HEK293 (cell line): Measurements from ENCODE around the gene GHRL.

ENCODE experiments used
- CTCF ChIA-PET: fragments of 350-600 bp; formaldehyde crosslinking; extraction: SDS; loops from one replicate; lab custom pipeline; 2021; ENCODE audit warnings: antibody characterized with exemption; lab: Yijun Ruan, JAX
- POLR2A ChIA-PET: fragments of 300-600 bp; formaldehyde crosslinking; extraction: SDS; loops from one replicate; lab custom pipeline; 2020; ENCODE audit warnings: antibody characterized with exemption, inconsistent platforms; lab: Yijun Ruan, JAX
- H3K27ac ChIP-seq: fragments of 200-500 bp; sonication (Bioruptor generic); 2 replicates; pipeline ENCODE4 v1.5.1; 2014; ENCODE audit warnings: low read depth, low read length, control low read depth, inconsistent platforms; ENCODE audit errors: extremely low read depth
- H3K36me3 ChIP-seq, 2 experiments: fragments of 200-500 bp in 1 of 2; sonication (Bioruptor generic) in 1 of 2; 1 replicate in 1 of 2; 2 replicates in 1 of 2; pipeline ENCODE4 v1.5.1; 2014 to 2017; ENCODE audit warnings: inconsistent platforms in 2 of 2, low read length in 2 of 2; ENCODE audit not compliant: control insufficient read depth in 2 of 2, insufficient read depth in 1 of 2
- H3K4me1 ChIP-seq: fragments of 200-500 bp; sonication (Bioruptor generic); 2 replicates; pipeline ENCODE4 v1.5.1; 2014; ENCODE audit warnings: mild to moderate bottlenecking, low read length, inconsistent platforms; ENCODE audit not compliant: control insufficient read depth, insufficient read depth
- H3K4me3 ChIP-seq: 2 replicates; pipeline ENCODE4 v1.5.1; 2011; ENCODE audit warnings: low read depth, mild to moderate bottlenecking, control low read depth, low read length, moderate library complexity
- H3K9me3 ChIP-seq: fragments of 200-500 bp; sonication (Bioruptor generic); 2 replicates; pipeline ENCODE4 v1.5.1; 2014; ENCODE audit warnings: low read depth, low read length, inconsistent platforms; ENCODE audit not compliant: control insufficient read depth, insufficient read depth
- BCL11A ChIP-seq: fragments of 450-650 bp; formaldehyde crosslinking; IDR thresholded peaks from 2 replicates; pipeline ENCODE4 v1.5.1; 2016; ENCODE audit warnings: low read depth, missing biosample characterization, missing genetic modification characterization
- BCL11B ChIP-seq: fragments of 450-650 bp; formaldehyde crosslinking; IDR thresholded peaks from 2 replicates; pipeline ENCODE4 v1.5.1; 2016; ENCODE audit warnings: low read depth, missing biosample characterization, missing genetic modification characterization
- GLI4 ChIP-seq: fragments of 450-650 bp; formaldehyde crosslinking; IDR thresholded peaks from 2 replicates; pipeline ENCODE4 v1.5.1; 2016; ENCODE audit warnings: missing biosample characterization, missing genetic modification characterization
- GLIS1 ChIP-seq: fragments of 450-650 bp; formaldehyde crosslinking; IDR thresholded peaks from 2 replicates; pipeline ENCODE4 v1.5.1; 2016; ENCODE audit warnings: missing biosample characterization, missing genetic modification characterization
- HOXD13 ChIP-seq: sonication (generic); formaldehyde crosslinking; IDR thresholded peaks from 2 replicates; pipeline ENCODE4 v1.8.0; 2022; ENCODE audit warnings: missing genetic modification reagents, borderline replicate concordance
- SP7 ChIP-seq: fragments of 450-650 bp; formaldehyde crosslinking; IDR thresholded peaks from 2 replicates; pipeline ENCODE4 v1.5.1; 2016; ENCODE audit warnings: missing biosample characterization, missing genetic modification characterization
- ZBTB26 ChIP-seq: fragments of 450-650 bp; formaldehyde crosslinking; optimal IDR thresholded peaks from 2 replicates; pipeline ENCODE3; 2016; ENCODE audit warnings: missing biosample characterization, mild to moderate bottlenecking, missing genetic modification characterization
- ZFP41 ChIP-seq: fragments of 450-650 bp; formaldehyde crosslinking; IDR thresholded peaks from 2 replicates; pipeline ENCODE4 v1.5.1; 2016; ENCODE audit warnings: missing biosample characterization, missing genetic modification characterization, borderline replicate concordance
- ZFP69B ChIP-seq: fragments of 450-650 bp; formaldehyde crosslinking; IDR thresholded peaks from 2 replicates; pipeline ENCODE4 v1.5.1; 2016; ENCODE audit warnings: missing biosample characterization, missing genetic modification characterization
- ZIC2 ChIP-seq: fragments of 450-650 bp; formaldehyde crosslinking; IDR thresholded peaks from 2 replicates; pipeline ENCODE4 v1.5.1; 2016; ENCODE audit warnings: missing biosample characterization, missing genetic modification characterization
- ZNF112 ChIP-seq: fragments of 450-650 bp; formaldehyde crosslinking; IDR thresholded peaks from 2 replicates; pipeline ENCODE4 v1.5.0; 2017; ENCODE audit warnings: missing biosample characterization, missing genetic modification characterization
- ZNF302 ChIP-seq: fragments of 450-650 bp; formaldehyde crosslinking; IDR thresholded peaks from 2 replicates; pipeline ENCODE4 v1.5.1; 2016; ENCODE audit warnings: missing biosample characterization, missing genetic modification characterization, low read depth
- ZNF624 ChIP-seq: fragments of 450-650 bp; formaldehyde crosslinking; IDR thresholded peaks from 2 replicates; pipeline ENCODE4 v1.5.1; 2017; ENCODE audit warnings: missing biosample characterization, missing genetic modification characterization
- ZNF76 ChIP-seq: fragments of 450-650 bp; formaldehyde crosslinking; IDR thresholded peaks from 2 replicates; pipeline ENCODE4; 2016; ENCODE audit warnings: low read depth, missing biosample characterization, missing genetic modification characterization, borderline replicate concordance
- ZNF777 ChIP-seq: fragments of 450-650 bp; formaldehyde crosslinking; IDR thresholded peaks from 2 replicates; pipeline ENCODE4 v1.5.1; 2017; ENCODE audit warnings: missing biosample characterization, missing genetic modification characterization, borderline replicate concordance
- TF ChIP-seq, protein P1 (sequence below): fragments of 450-650 bp; formaldehyde crosslinking; IDR thresholded peaks from 2 replicates; pipeline ENCODE4 v1.5.1; 2016; ENCODE audit warnings: missing biosample characterization, missing genetic modification characterization
- TF ChIP-seq, protein P2 (sequence below): fragments of 450-650 bp; formaldehyde crosslinking; IDR thresholded peaks from 2 replicates; pipeline ENCODE4 v1.5.1; 2016; ENCODE audit warnings: missing biosample characterization, missing genetic modification characterization

GHRL gene

GRCh38 chr3:10335871-10336622 lies 43.3 kb upstream of the GHRL start:
- H3K27ac ChIP-seq = no peak overlapping the region
- ChIA-PET POLR2A (no interaction called here), CTCF (interaction anchor here (1.3 kb wide), 1 partner anchor 14 kb away, joined by 4 read pairs; no protein-coding TSS in a partner anchor)
- no peak overlapping the region for H3K4me3 ChIP-seq
- H3K36me3 ChIP-seq = no peaks in the 10 kb centered on the region
- no peak for TF ChIP-seq ZBTB26 (tag by site-specific recombination)
- TF ChIP-seq, protein P1, sequence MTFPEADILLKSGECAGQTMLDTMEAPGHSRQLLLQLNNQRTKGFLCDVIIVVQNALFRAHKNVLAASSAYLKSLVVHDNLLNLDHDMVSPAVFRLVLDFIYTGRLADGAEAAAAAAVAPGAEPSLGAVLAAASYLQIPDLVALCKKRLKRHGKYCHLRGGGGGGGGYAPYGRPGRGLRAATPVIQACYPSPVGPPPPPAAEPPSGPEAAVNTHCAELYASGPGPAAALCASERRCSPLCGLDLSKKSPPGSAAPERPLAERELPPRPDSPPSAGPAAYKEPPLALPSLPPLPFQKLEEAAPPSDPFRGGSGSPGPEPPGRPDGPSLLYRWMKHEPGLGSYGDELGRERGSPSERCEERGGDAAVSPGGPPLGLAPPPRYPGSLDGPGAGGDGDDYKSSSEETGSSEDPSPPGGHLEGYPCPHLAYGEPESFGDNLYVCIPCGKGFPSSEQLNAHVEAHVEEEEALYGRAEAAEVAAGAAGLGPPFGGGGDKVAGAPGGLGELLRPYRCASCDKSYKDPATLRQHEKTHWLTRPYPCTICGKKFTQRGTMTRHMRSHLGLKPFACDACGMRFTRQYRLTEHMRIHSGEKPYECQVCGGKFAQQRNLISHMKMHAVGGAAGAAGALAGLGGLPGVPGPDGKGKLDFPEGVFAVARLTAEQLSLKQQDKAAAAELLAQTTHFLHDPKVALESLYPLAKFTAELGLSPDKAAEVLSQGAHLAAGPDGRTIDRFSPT (tag by site-specific recombination) = peak; percentile 23; the same call in 1 of the 2 replicates
- no peaks in the 10 kb centered on the region for H3K9me3 ChIP-seq
- no peaks in the 10 kb centered on the region for H3K4me1 ChIP-seq

GRCh38 chr3:10335190-10335738 lies 42.5 kb upstream of the GHRL start:
- TF ChIP-seq, protein P2, sequence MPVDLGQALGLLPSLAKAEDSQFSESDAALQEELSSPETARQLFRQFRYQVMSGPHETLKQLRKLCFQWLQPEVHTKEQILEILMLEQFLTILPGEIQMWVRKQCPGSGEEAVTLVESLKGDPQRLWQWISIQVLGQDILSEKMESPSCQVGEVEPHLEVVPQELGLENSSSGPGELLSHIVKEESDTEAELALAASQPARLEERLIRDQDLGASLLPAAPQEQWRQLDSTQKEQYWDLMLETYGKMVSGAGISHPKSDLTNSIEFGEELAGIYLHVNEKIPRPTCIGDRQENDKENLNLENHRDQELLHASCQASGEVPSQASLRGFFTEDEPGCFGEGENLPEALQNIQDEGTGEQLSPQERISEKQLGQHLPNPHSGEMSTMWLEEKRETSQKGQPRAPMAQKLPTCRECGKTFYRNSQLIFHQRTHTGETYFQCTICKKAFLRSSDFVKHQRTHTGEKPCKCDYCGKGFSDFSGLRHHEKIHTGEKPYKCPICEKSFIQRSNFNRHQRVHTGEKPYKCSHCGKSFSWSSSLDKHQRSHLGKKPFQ (tag by site-specific recombination) = no peak
- no peak for TF ChIP-seq HOXD13 (CRISPR knock-in tag)
- no peak for TF ChIP-seq ZFP69B (tag by site-specific recombination)
- TF ChIP-seq ZFP41 (tag by site-specific recombination) = no peak
- TF ChIP-seq ZNF76 (tag by site-specific recombination) = no peak
- peak; percentile 77; the same call in 1 of the 2 replicates for TF ChIP-seq BCL11B (tag by site-specific recombination)
- no peak for TF ChIP-seq ZNF777 (tag by site-specific recombination)
- TF ChIP-seq SP7 (tag by site-specific recombination) = no peak
- no peak for TF ChIP-seq ZNF624 (tag by site-specific recombination)
- no peak for TF ChIP-seq GLI4 (tag by site-specific recombination)
- TF ChIP-seq ZNF302 (tag by site-specific recombination) = no peak
- TF ChIP-seq BCL11A (tag by site-specific recombination) = peak; percentile 50
- ChIA-PET POLR2A (no interaction called here), CTCF (interaction anchor here (0.6 kb wide), 1 partner anchor 12 kb away, joined by 4 read pairs; no protein-coding TSS in a partner anchor)
- Histone ChIP-seq H3K36me3 (no peaks in the 10 kb centered on the region), H3K4me1 (no peaks in the 10 kb centered on the region), H3K4me3 (no peak overlapping the region), H3K9me3 (no peaks in the 10 kb centered on the region), H3K27ac (no peak overlapping the region)

GRCh38 chr3:10334459-10334858 lies 41.7 kb upstream of the GHRL start:
- Histone ChIP-seq H3K36me3 (no peaks in the 10 kb centered on the region), H3K9me3 (no peaks in the 10 kb centered on the region), H3K4me1 (no peaks in the 10 kb centered on the region), H3K4me3 (no peak overlapping the region), H3K27ac (no peak overlapping the region)
- ChIA-PET POLR2A (no interaction called here), CTCF (interaction anchor here (0.6 to 1.1 kb wide), 2 partner anchors 12 to 408 kb away, joined by 3 read pairs; no protein-coding TSS in a partner anchor)
- TF ChIP-seq ZIC2 (tag by site-specific recombination) (peak; percentile 58), GLIS1 (tag by site-specific recombination) (peak; percentile 42), ZNF112 (tag by site-specific recombination) (no peak)
